HG03520 (cell line): Measurements from ENCODE around the gene PARD3B.

Experiments used
- ATAC-seq: cut with Tn5 transposase; IDR thresholded peaks from one replicate; pipeline ENCODE4 v1.9.1; 2021; ENCODE audit warnings: mild to moderate bottlenecking, moderate library complexity; ENCODE audit not compliant: unreplicated experiment

PARD3B gene

DNA sequence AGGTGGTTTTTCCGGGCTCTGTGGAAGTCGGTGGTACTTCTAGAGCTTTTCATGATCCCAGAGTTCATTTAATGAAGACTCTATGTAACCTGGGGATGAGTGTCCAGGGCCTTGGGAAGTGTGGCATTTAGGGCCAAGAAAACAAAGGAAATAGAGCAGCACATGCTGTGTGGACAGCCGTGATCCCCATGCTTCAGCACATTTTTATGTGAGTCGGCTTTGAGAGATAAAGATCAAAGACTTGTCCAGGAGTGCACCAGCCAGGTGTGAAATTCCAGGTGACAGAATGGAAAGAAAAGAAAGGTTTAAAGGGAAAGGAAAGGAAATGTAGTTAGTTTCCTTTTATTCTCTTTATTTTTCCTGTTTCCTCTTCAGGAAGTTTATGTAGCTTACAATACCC is 879.1 kb downstream of the PARD3B start:
- no peak for ATAC-seq

DNA sequence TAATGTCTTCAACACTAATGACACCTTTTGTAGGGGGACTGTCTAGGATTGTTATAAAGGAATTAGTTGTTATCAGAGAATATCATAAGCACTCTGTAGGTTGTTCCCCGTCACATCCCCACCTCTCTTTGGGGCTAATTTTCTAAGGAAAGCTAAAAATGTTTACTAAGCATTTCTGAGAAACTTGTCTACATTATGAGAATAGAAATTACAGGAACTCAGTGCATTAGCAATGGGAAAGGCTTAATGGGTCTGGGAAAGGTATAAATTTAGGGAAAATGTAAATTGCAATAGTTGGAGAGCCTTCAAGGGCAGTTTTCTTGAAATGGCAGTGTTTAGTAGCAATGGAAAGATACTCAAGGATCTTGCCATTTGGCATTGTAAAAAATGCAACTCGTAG is 879.8 kb downstream of the PARD3B start:
- ATAC-seq, result no peak

DNA sequence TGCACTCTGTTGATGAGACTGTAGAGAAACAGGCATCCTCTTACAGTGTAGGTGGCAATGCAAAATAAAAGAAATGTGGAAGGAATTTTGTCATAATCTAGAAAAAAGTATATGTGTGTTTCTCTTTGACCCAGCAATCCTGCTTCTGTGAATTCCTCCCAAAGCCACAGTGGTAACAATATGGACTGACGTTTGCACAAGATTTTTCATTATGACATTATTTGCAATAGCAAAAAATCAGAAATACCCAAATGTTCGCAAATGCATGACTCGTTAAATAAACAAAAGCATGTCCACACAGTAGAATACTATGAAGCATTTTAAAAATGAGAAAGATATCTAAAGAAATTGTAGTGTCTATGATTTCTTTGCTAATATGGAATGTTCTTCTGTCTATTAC is 881.8 kb downstream of the PARD3B start:
- no peak for ATAC-seq

DNA sequence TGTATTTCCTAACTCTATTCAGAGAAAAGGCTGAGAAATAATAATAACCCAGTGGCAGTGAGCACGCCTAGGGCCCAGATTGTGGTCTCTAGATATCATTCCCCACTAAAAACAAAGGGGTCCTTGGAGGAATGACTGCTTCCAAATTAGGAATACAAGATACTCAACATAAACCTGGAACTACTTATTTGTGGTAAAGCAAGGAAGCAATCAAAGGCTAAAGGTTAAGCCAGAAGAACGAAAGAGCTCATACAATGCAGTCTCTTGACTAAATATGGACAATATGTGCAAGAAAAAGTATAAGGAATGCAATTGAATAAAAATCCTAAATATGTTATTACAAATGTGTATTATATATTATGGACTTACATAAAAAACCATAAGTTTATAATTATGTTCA is 883.5 kb downstream of the PARD3B start:
- ATAC-seq, result no peak

DNA sequence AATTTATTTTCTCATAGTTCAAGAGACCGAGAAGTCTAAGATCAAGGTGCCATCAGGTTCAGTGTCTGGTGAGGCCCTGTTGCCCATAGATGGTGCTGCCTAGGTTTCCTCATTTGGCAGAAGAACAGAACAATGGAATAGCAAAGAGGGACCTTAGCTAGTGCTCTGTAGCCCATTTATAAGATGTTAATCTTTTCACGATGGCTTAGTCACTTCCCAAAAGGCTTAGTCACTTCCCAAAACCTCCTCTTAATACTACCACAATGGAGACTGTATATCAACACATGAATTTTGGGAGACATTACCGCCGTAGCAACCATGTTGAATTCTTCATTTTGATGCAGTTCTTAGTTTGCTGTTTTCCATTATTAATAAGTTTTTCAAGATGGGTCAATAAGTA is 890.7 kb downstream of the PARD3B start:
- no peak for ATAC-seq

DNA sequence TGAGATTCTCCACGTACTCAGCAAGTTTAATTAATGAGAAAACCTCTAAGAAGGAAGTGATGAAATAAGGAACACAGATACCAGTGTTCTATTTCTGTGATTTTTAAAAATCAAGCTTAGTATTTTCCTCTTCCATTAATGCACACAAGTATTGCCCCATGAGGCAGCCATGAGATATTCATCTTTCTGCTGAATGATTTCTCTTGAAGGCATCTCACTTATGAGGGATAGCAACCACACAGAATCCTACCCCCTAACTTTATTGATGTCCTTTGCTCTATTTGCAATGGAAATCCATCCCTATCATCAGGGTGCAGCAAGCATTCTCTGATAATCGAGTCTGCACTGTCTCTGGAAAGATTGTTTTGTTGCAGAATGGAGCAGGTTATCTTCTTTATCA is 893.0 kb downstream of the PARD3B start:
- no peak for ATAC-seq

DNA sequence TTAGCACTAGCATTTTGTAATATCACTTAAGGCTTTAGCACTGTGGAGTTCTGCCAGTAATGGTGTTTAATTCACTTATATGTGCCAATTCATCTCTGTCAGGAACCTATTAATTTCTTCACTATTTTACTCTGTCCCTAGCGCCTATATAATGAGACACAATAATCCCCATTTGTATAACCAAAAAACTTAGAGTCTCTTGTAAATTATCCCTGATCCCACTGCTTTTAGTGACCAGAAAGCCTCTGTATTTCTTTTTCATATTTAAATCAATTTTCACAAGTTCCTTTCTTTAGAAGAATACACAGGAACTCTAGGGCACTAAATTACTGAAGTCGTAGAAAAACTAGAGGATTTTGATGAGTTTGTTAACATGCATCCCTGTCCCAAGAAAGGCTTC is 894.3 kb downstream of the PARD3B start:
- no peak for ATAC-seq

DNA sequence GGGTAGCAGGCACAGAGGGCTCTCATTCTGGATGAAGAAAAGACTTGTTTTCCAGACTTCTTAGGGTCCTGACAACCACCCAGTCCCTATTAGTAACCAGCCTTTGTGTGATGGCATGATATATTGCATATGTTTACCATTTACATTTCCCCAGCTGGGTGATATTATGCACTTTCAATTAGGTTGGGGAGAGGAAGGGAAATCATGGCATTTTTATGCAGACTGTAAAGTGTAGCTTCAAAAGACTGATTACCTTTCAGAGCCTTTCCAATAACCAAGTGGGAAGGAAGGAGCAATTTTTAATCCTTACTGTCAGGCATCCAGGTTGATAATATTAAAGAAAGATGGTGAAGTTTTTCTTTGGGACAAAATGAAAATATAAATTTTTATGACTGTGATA is 896.2 kb downstream of the PARD3B start:
- no peak for ATAC-seq

DNA sequence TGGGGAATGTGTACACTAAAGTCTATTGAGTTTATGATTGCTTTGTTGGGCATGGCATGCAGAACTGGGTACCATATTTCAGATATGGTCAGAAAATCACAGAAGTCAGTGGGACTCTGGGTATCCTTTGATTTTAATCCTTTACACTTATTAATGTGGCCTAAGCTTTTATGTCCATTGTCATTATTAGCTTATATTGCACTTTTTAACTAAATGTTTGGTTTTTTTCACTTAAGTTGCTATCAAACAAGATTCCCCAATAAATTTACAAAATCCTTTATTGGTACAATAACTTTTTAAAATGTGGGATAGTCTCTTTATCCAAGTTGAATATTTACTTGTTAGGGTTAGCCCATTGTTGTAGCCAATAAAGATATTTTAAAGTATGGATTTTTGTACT is 902.9 kb downstream of the PARD3B start:
- ATAC-seq, result no peak

DNA sequence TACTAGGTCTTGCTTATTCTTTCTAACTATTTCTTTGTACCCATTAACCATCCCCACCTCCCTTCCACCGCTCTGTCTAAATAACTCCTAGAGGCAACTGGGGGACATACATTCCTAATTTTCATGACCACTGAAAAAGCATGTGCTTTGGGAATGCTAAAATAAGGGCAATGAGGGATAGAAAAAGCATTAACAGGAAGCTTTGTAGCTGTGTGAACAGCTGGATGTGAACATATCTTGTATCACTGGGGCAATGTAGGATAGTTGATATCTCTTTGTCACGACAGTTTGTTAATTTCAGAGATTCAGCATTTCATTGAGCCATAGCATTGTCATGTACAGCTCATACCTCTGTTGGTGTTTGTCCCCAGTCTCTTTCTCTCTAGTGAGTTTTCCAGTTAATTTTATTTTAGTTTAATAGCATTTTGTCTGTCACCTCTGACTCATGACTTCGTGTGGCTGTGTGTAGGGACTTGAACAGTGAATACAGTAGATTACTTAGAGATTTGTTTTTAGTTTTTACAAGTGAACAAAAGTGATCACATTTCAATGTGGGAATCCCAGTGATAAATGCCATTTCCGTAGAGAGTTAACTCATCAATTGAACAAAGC is 906.7 kb downstream of the PARD3B start:
- no peak for ATAC-seq

DNA sequence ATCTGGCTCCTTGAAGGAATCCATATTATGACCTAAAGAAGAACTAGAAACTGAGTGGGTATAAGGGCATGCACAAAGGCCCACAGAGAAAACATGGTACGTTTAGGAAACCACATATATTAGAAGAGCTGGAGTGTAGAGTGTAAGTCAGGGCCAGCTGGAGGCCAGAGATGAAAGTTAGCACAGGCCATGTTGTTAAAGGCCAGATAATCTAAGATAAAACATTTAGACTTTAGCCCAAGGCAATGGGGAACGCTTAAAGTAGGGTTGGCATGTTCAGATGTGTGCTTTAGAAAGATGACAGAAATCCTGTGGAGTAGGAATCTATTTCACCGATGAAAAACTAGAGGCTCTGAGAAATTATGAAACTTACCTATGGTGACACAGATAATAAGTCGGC is 907.9 kb downstream of the PARD3B start:
- ATAC-seq, result no peak

DNA sequence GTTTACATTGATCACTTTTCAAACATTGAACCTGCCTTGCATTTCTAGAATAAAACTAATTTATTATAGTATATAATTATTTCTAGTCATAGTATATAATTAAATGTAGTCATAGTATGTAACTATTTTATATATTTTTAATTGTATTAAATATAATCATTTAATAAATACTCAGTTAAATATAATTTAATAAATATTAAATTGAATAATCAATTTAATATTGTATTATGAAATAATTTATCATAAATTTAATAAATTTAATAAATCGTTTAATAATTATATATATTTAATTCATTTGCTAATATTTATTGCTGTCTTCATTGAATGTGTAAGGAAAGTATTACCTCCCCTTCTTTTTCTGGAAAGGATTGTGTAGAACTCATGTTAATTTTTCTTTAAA is 911.4 kb downstream of the PARD3B start:
- ATAC-seq, result no peak

DNA sequence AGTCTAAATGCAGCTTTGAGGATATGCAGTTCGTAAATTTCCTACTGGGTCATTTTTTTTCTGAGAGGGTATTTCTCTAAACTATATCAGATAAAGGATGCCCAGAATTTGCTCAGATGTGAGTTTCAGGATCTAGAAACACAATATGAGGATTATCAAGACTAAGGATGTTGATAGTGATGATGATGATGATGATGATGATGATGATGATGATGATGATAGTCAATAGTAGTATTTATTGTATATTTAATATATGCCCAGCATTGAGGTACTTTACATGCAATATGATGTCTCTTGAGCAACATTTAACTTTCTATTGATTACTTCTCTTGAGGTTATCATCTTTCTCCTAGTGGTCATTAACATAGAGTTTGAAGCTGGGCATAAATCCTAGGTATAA is 914.9 kb downstream of the PARD3B start:
- ATAC-seq, result no peak

DNA sequence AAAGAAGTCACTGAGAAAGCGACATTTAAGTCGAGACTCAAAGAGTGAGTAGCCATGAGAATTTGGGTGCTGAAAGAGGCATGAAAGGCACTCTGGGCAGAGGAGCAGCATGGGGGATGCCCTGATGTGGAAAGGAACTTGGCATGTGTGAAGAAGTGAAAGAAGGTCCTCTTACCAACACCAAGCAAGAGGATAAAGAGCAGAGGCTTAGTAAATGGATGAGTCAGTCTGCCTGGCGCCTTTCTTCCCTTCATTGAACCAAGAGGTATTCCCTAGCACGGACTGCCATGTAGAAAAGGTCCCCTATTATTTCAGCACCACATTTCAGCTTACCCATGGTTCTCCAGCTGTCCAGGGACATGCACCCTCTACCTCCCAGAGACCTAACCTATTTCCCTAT is 915.9 kb downstream of the PARD3B start:
- no peak for ATAC-seq

DNA sequence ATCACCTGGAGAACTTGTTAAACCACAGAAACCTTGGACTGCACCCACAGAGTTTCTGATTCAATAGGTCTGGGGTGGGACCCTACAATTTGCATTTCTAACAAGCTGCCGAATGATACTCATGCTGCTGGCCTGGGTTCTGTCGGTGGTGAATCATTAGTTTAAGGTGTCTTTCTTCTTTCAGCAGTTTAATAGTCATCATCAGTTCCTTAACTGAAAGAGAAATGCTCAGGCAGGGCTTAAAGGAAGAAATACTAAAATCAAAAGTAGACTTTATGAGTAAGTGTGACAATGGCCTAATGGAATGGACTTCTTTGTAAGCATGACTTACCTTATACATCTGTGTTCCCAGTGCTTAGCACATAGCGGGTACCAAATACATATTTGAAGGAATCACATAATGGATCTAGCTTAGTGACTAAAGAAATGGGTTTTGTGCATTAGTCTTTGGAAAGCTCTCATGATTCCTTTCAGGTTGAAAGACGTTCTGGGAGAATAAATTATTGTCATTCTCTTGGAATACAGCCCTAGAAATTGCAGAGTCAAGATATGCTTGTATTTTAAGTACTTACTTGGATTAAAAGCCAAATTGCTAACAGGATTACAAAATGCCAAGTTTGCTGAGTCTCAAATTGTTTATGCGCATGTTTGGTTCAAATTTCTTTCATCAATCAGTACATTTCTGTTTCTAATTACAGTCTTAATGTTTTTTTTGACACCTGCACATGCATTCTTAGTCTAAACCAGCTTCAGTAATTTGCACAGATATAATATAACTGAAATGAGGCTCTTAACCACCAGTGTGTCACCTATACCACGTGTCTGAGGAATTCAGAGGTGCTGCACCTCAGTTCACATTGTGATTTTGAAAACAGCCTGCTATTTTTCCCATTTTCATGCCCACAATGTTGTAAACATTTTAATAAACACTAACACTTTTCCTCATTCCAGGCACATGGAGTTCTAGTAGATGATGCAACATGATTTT is 916.7 kb downstream of the PARD3B start:
- ATAC-seq, result no peak

DNA sequence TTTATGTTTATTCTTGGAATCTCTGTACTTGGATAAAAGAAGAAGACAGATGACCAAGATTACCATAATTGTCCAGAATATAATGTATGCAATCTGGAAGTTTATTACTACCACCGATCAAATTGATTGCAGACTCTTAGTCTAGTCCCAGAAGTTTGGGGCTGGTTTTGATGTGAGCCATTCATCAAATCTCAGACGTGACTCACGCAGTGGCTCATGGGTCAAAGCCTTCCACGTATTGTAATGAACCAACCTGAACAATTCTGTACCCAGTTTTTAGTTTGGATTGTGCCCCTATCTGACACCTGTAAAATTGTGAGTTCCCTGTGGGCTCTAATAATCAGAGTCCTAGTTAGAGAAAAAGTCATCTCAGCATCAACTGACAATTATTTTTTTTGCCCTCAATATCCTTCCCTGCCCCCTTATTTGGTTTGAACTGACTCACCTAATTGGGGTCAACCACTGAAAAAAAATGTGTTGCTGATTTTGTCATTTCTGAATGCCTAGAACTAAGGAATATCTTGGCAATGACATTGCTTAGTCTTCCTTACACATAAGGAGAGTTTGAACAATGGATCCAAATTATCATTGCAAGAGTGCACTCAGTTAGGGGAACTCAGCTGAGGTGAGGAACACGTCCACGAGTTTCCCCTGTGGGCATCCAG is 917.5 kb downstream of the PARD3B start:
- ATAC-seq, result no peak

DNA sequence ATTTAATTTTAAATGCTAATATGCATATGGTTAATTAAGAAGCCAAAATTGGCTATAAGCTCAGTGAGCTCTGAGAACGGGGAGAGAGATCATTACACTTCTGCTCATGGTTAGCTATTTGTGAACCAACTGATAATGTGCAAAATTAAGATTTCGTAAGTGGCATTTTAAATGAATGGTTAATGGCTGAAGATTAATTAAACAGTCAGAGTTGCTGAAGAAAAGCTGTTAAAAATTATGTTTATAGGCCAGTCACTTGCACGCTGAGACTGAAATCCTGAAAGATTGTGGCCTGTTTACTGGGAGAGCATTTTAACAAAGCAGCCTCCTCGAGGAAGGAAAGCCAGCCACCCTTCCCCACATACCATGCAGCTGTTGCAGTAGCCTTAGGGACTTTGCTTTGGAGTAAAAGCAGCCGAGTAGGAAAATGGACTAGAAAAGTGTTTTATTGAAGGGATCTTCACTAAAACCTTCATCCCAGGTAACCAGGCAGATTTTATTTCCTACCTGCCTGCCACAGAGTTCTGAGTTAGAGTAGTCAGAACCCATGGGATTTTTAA is 918.3 kb downstream of the PARD3B start:
- no peak for ATAC-seq

DNA sequence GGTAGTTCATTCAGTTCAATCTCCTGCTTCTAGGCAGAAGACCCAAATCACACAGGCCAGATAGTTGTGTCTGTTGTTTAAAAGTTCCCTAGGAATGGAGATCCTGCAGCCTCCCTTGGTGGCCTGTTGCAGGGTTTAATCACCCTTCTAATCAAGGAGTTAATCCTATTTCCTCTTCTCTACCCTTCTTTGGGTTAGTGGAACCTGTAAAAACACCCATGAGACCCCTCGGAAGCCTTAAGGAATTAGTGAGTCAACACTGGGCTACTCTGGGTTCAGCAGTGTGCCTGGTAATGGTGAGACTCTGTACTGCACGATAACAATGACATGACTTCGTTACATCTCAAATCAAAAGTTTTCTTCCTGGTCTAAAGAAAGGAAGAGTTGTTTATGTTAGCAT is 919.4 kb downstream of the PARD3B start:
- no peak for ATAC-seq

DNA sequence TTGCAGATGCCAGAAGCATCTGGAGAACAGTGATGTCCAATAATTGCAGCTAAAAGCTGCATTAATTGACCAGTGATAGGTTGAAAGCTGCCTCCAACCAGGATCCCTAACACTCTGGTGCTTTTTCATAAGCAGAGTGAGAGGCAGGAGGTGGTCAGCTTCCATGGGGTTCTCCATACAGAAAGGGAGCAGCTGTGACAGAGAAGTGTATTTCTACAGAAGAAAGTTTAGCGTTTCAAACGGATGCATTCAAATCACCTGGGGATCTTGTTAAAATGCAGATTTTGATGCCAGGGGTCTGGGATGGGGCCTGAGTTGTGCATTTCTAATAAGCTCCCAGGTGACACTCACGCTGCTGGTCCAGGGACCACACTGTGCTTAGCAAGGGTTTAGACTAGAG is 920.5 kb downstream of the PARD3B start:
- no peak for ATAC-seq

DNA sequence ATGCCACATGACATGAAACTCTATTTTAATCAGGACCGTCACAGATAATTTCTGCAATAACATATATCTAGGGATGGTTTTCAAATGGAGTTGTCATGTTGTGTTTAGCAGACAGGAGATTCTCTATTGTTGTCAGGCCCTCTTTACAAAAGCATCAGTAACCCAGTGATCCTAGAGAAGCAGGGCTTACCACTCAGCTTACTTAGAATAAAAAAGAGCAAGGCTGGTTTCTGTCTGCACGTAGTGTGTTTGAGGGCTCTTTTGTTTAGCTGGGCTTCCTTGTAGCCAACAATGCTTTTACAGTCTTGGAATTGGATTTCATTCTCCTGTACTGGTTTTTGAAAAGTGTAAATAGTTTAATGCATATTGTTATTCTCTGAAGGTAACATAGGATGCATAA is 926.5 kb downstream of the PARD3B start:
- ATAC-seq, result no peak

DNA sequence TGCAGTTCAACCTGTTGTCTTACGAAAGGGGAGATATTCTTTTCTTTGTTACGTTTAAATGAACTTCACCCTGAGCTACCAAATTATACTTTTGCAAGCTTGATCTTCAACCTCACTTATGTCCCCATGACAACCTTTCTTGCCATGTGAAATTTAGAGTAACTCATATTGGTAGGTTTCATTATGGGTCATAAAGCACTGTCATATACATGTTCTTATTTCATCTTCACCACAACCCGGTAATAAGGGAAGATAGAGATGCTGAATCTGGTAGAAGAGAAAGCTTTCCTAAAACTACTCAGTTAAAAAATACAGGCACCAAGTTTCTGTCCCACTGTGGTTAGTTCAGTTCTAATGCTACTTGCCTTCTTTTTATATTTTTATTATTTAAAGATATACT is 928.5 kb downstream of the PARD3B start:
- no peak for ATAC-seq
